HG02763 (cell line): ENCODE results near the gene SCP2.

Experiments
- ATAC-seq: cut with Tn5 transposase; IDR thresholded peaks from one replicate; pipeline ENCODE4 v1.9.1; 2021; ENCODE audit warnings: mild to moderate bottlenecking, moderate library complexity; ENCODE audit not compliant: unreplicated experiment

SCP2 gene

DNA sequence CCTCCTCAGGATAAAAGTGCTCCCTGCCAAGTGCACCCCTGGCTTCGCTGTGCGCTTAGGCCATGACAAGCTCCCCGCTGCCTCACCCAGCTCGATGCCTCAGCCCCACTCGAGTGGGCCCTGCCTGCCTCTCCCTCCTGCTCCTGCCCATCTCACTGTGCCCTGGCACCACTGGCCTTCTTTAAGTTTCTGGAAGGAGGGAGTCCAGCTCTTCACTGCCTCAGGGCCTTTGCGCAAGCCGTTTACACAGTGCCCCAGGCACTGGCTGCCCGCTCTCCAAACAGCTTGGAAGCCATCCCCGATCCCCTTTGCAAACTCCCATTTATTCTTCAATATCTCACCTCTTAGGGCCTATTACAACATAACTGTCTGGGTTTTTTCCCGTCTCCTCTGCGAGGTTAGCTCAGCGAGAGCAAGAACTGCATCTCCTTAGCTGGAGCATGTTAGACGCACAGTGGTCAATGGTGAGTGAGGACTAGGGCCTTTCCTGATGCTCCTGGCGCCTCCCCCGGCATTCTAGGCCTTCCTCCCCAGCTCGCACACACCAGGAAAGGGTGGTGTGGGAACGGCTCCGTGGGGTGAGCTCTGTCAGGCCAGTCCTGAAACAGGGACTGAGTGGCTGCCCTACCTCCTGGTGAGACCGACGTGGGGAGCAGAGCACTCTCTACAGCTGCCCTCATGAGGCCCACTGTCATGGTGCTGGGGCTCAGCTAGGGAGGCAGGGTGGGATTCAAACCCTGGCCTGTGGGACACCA lies 166.9 kb downstream of the SCP2 start:
- no peak for ATAC-seq

DNA sequence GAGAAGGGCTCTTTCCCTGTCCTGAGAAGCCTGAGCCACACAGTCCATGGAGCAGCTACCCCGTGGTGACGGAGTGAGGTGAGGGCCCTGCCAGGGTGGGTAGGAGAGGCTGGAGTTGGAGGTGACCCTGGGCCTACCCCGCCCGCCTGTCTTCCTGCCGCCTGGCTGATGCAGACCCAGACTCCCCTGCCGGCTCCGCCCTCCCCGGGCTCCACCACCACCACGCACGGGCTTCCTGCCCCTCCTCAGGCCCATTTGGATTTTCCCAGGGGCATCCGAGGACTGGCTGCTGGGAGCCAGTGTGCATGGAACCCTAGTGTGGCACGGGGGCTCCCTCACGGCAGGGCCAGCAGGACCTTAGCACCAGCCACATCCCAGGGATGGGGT lies 167.4 kb downstream of the SCP2 start:
- no peak for ATAC-seq
